ENCODE results near the gene EWSR1. TPM values are rescaled to one million over a fixed set of nuclear protein-coding genes. Genes with fewer than 3 reads are reported as not detected.

Gene EWSR1
- total and polyA plus RNA-seq, 2 of the 4 experiments (the other 2 are of a cell fraction) = 243 to 518 TPM

- TF ChIP-seq BHLHE40 (IDR thresholded peaks at IDR 0.05; ENCODE audit: low read depth, low read length) = no peak
Measured at GRCh38 chr22:29251981-29252911, 15.8 kb upstream of the EWSR1 start (continued).

- dilution Hi-C loops (cut with HindIII; ENCODE audit: low sequenced_read_pairs, unreplicated experiment) (no loop called here), intact Hi-C loops (cut with micrococcal nuclease) (loop anchor here (2.0 kb wide), 1 partner anchor 651 kb away; no protein-coding TSS in a partner anchor), in situ Hi-C loops (cut with MboI; ENCODE audit: low sequenced_read_pairs) (no loop called here)
- Histone ChIP-seq H3K56ac (ENCODE audit: extremely low read depth, insufficient read depth, low read length) (no peak overlapping the region), H2AK5ac (ENCODE audit: low read depth, low read length) (no peak overlapping the region), H2AK9ac (replicated peaks; ENCODE audit: low read depth, low read length, poor library complexity) (no peak overlapping the region), H2BK5ac (ENCODE audit: low read depth, low read length, poor library complexity, severe bottlenecking) (no peak overlapping the region), H2BK120ac (ENCODE audit: low read depth, low read length) (no peak overlapping the region), H4K5ac (ENCODE audit: low read depth, low read length) (no peak overlapping the region), H2AFZ (replicated peaks; ENCODE audit: low read length, poor library complexity) (no peak overlapping the region), H3K4me1 (ENCODE audit: control insufficient read depth, insufficient read depth, low read length) (no peaks in the 10 kb centered on the region), H4K8ac (ENCODE audit: low read depth in 2 of 2, low read length in 2 of 2) (no peak overlapping the region), H3K27me3 (ENCODE audit: control insufficient read depth, insufficient read depth, low read length) (no peaks in the 10 kb centered on the region; the same call in 1 of the 2 replicates), H3K9me1 (ENCODE audit: insufficient read depth, low read length) (0 out of 2 replicates have a peak, but pooled peaks cover 2% of the 10 kb centered on the region), H3K4me2 (ENCODE audit: low read depth, low read length) (no peak overlapping the region), H4K91ac (ENCODE audit: insufficient read depth, low read depth, low read length) (no peak overlapping the region), H3K9me3 (ENCODE audit: control insufficient read depth, insufficient read depth, low read length) (no peaks in the 10 kb centered on the region), H3K14ac (replicated peaks; ENCODE audit: low read depth, low read length) (no peak overlapping the region), H2BK20ac (ENCODE audit: low read depth, low read length) (no peak overlapping the region), H3K4me3 (ENCODE audit: insufficient read depth, low read depth, low read length) (no peak overlapping the region), H3K79me1 (ENCODE audit: low read depth in 1 of 2, low read length in 2 of 2) (no peaks in the 10 kb centered on the region), H3K9ac (ENCODE audit: low read depth, low read length) (no peak overlapping the region), H3K23ac (ENCODE audit: low read depth, low read length) (no peak overlapping the region), H3K4ac (ENCODE audit: low read depth, low read length) (no peak overlapping the region), H3K27ac (ENCODE audit: insufficient read depth, low read length) (no peak overlapping the region), H4K20me1 (ENCODE audit: insufficient read depth, low read length) (no peaks in the 10 kb centered on the region), H3K18ac (ENCODE audit: low read depth, low read length) (no peak overlapping the region), H2BK15ac (ENCODE audit: low read depth, low read length) (no peak overlapping the region), H3K36me3 (ENCODE audit: control insufficient read depth, insufficient read depth, low read length) (no peaks in the 10 kb centered on the region; the same call in 1 of the 2 replicates)
- no peak for ATAC-seq (ENCODE audit: low read depth)
- 100% methylated on average over 1 of the region's 14 CpGs; no CpG with 5 or more reads in 1 of the 2 experiments for WGBS, 2 experiments (ENCODE audit: extremely low coverage in 2 of 2, insufficient read length in 1 of 2)
- ChIA-PET CTCF (no interaction called here), POLR2A (ENCODE audit: unreplicated experiment) (no interaction called here)
- BruUV-seq (replicated peaks) = no TSS peak
- DNase-seq = no peak
- TF ChIP-seq CEBPB (IDR thresholded peaks at IDR 0.05; ENCODE audit: low read depth, low read length) (no peak), FOS (IDR thresholded peaks at IDR 0.05; ENCODE audit: low read depth, low read length) (no peak), SMC3 (IDR thresholded peaks at IDR 0.05; ENCODE audit: low read depth, low read length) (no peak), CTCF (conservative IDR thresholded peaks at IDR 0.05; ENCODE audit: low read depth, low read length) (no peak), BHLHE40 (IDR thresholded peaks at IDR 0.05; ENCODE audit: low read depth, low read length) (no peak), RAD21 (IDR thresholded peaks at IDR 0.05; ENCODE audit: low read length) (no peak), NFE2L2 (IDR thresholded peaks at IDR 0.05; ENCODE audit: low read depth, low read length) (no peak), CHD1 (IDR thresholded peaks at IDR 0.05; ENCODE audit: low read depth, low read length) (no peak), RFX5 (IDR thresholded peaks at IDR 0.05; ENCODE audit: low read depth, low read length) (no peak), MAZ (IDR thresholded peaks at IDR 0.05; ENCODE audit: borderline replicate concordance, low read depth, low read length) (no peak), USF2 (IDR thresholded peaks at IDR 0.05; ENCODE audit: low read depth, low read length) (no peak), POLR2A (IDR thresholded peaks at IDR 0.05; ENCODE audit: low read depth, low read length) (no peak), MXI1 (IDR thresholded peaks at IDR 0.05; ENCODE audit: borderline replicate concordance, low read depth, low read length) (no peak)
Measured at GRCh38 chr22:29253561-29254285, 14.3 kb upstream of the EWSR1 start.

Measured in IMR-90 (cell line).